GM21515 (cell line): ENCODE results near the gene KBTBD2.
"Not testable (repeated sequence)": the region's sequence is repeated elsewhere in the genome, so short reads cannot be mapped to it uniquely, and the experiment has no call there.

Experiments used
- ATAC-seq: cut with Tn5 transposase; IDR thresholded peaks from one replicate; pipeline ENCODE4 v1.9.1; 2021; ENCODE audit not compliant: unreplicated experiment

The KBTBD2 gene

DNA sequence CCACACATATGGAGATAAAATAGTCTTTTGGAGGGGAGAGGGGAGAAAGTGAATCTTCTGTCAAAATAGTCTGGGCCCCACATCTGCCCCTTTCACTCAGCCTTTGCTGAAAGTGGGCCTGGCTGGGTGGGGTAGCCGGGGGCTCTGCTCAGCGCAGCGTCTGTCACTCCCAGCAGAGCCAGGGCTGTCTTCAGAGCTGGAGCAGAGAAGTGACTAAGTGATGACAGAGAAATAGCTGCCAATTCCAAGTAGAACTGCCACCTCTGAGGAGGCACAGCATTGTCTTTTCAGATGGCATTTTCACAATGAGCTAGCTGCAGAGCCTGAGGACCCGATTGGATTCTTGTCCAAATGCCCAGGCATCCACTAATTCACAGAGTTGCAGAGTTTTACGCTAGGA is 34.5 kb downstream of the KBTBD2 start:
- ATAC-seq = not testable (repeated sequence)

- ATAC-seq = not testable (repeated sequence)
Measured at GRCh38 chr7:32855837-32856775, 35.5 kb downstream of the KBTBD2 start.

- ATAC-seq = not testable (repeated sequence)
Measured at GRCh38 chr7:32850654-32851053, 40.9 kb downstream of the KBTBD2 start.

DNA sequence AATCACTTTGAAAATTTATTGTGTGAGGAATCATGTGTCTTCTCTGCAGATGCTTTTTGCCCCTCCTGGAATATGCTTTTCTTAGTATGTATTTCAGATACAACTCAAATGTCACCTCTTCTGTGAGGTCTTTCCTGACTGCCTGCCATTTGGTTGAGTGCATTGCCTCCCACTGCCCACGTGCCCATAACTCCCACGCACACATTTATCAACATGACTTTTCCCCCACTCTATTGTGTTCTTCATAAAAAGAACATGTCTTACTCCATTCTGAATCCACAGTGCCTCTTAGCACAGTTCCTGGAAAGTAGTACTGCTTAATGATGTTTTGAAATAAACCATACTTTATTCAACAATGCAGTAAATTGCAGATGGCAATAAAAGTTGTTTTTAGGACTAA is 42.9 kb downstream of the KBTBD2 start:
- not testable (repeated sequence) for ATAC-seq

GRCh38 chr7:32846630-32847225 is 44.8 kb downstream of the KBTBD2 start:
- peak; percentile 100 for ATAC-seq

DNA sequence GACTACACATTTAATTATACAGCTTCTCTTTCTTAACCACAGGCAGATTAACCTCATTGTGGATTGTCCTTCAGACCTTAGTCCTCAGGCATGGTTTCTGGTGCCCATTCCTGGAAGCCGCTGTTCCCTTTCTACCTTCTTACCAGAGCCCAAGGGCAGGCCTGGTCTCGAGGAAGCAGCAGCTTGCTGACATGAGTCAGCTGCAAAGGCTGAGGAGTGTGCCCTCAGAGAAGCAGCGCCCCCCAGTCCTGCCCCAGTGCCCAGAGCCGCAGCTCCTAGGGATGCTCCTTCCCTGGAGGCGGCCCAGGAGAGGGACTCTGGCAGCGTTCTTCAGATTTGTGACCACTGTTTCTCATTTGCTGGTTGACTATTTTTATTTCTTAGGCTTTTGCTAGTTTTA is 46.8 kb downstream of the KBTBD2 start:
- ATAC-seq = not testable (repeated sequence)

DNA sequence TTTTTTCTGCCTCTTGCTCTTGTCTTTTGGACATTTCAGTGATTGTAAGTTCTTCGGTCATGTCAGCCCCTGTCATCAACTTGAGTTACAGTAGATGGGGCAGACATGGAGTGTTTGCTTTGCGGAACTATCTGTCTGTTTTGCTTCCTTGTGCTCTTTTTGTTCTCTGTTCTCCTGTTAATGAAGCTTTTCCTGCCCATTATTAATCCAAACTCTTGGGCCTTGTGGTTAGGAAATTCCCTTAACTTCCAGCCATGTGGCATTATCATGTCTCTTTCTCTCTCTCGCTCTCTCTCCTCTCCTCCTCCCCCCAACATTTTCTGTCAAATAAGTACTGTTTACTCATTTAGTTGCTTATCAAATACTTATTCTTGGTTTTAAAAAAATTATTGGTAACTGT is 47.8 kb downstream of the KBTBD2 start:
- ATAC-seq = not testable (repeated sequence)

DNA sequence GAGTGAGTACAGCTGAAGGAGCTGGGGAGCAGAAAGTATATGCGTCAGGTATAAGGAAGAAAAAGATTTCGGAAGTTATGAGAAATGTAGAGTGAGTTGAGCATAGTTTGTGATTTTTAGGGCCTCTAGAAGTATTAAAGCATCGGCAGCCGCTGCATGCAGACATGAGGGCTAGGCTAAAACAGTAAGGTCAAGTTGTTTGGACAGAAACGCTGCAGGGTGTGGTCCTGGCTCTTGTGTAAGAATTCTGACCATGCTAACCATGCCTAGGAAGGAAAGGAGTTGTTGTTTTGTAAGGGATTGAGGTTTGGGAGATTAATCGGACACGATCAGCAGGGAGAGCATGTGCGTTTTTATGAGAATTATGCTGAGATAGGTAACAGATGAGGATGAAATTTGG is 51.7 kb downstream of the KBTBD2 start:
- not testable (repeated sequence) for ATAC-seq

- ATAC-seq = peak; percentile 69
Measured at GRCh38 chr7:32828996-32829752, 62.4 kb downstream of the KBTBD2 start.
